ENCODE data around the gene CRIP1.

CRIP1 gene

DNA sequence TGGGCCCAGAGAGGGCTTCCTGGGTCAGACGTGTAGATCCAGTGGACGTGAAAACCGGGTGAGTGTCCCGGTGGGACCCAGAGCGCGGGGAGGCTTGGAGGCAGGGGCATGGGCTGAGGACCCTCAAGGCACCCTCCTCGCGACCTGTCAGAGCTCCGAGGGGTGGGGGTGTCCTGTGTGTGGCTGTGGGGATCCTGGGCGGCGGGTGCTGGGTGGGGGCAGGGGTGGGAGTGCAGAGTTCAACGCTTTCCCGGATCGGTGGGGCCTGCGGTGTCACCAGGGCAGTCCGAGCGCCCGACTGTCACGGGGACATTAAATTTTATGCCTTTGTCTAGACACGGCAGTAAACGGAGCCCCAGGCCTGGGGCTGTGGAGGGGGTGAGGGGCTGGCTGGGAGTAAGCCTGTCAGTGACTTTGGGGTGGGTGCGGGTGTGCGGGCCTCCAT is 40.7 kb downstream of the CRIP1 start:
- peak overlapping the region; percentile 90 for H2AFZ ChIP-seq (ENCODE audit: low read length)
- no peaks in the 10 kb centered on the region for H3K36me3 ChIP-seq (replicated peaks; ENCODE audit: insufficient read depth, low read length)
- H3K27me3 ChIP-seq (replicated peaks; ENCODE audit: insufficient read depth, low read length) = peaks cover 53% of the 10 kb centered on the region
- no peak for DNase-seq
- peak overlapping the region; percentile 67 for H3K4me3 ChIP-seq (ENCODE audit: low read length)
- no peaks in the 10 kb centered on the region for H3K79me2 ChIP-seq (ENCODE audit: low read length)
- H3K27ac ChIP-seq (ENCODE audit: low read length) = no peak overlapping the region
- H3K9ac ChIP-seq (ENCODE audit: low read length) = peak overlapping the region; percentile 62; the same call in 1 of the 2 replicates
- H3K9me3 ChIP-seq (replicated peaks; ENCODE audit: insufficient read depth, low read length) = no peaks in the 10 kb centered on the region
- peak overlapping the region; percentile 74 for H3K4me2 ChIP-seq (ENCODE audit: low read depth, low read length)
- peaks cover 4% of the 10 kb centered on the region; the same call in 1 of the 2 replicates for H3K4me1 ChIP-seq (ENCODE audit: low read length)
- no peaks in the 10 kb centered on the region for H3K9me2 ChIP-seq (replicated peaks; ENCODE audit: insufficient read depth, low read length)
- H3F3A ChIP-seq (ENCODE audit: insufficient read depth, low read length) = peaks cover 6% of the 10 kb centered on the region; the same call in 1 of the 2 replicates
- no peaks in the 10 kb centered on the region for H4K20me1 ChIP-seq (ENCODE audit: insufficient read depth, low read length)
- TF ChIP-seq EZH2 (optimal IDR thresholded peaks at IDR 0.05; ENCODE audit: low read depth, low read length) (no peak), EZH2phosphoT487 (IDR thresholded peaks at IDR 0.05; ENCODE audit: low read length) (no peak)
- TF ChIP-seq, protein P1, sequence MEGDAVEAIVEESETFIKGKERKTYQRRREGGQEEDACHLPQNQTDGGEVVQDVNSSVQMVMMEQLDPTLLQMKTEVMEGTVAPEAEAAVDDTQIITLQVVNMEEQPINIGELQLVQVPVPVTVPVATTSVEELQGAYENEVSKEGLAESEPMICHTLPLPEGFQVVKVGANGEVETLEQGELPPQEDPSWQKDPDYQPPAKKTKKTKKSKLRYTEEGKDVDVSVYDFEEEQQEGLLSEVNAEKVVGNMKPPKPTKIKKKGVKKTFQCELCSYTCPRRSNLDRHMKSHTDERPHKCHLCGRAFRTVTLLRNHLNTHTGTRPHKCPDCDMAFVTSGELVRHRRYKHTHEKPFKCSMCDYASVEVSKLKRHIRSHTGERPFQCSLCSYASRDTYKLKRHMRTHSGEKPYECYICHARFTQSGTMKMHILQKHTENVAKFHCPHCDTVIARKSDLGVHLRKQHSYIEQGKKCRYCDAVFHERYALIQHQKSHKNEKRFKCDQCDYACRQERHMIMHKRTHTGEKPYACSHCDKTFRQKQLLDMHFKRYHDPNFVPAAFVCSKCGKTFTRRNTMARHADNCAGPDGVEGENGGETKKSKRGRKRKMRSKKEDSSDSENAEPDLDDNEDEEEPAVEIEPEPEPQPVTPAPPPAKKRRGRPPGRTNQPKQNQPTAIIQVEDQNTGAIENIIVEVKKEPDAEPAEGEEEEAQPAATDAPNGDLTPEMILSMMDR (IDR thresholded peaks at IDR 0.05; ENCODE audit: low read length) = no peak

DNA sequence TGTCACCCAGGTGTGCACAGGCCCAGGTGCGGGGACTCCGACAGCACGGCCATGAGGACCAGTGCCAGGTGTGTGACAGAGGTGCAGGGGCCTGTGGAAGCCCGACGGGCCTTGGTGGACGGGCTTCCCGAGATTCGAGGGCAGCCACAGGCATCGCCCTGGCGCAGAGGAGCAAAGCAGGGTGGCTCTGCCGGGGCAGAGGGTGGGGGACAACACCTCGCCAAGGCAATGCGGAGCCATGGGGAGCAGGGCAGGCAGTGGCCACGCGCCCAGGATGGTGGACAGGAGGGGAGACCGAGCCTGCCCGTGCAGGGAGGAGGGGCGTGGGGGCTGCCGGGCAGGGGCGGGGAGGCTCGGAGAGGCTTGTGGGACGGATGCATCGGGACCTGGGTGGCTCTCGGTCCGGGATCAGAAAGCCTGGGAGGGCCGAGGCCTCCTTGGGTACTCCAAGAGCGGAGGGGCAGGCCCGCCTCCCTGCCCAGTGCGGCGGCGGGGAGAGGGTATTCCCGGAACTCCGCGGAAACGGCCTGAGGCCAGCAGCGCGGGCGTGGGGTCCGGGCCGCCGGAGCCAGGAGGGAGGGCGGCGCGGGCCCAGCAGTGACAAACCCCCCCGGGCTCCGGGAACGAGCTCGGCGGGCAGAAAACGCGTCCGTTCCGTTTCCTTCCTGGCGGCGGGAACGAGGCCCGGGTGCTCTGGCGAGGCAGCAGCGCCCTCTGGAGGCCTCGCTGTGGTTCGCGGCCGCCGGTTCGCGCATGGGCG is 41.3 kb downstream of the CRIP1 start:
- Histone ChIP-seq H3K4me1 (ENCODE audit: low read length) (peaks cover 4% of the 10 kb centered on the region; the same call in 1 of the 2 replicates), H3K9me2 (replicated peaks; ENCODE audit: insufficient read depth, low read length) (no peaks in the 10 kb centered on the region), H4K20me1 (ENCODE audit: insufficient read depth, low read length) (no peaks in the 10 kb centered on the region), H3K27me3 (replicated peaks; ENCODE audit: insufficient read depth, low read length) (peaks cover 52% of the 10 kb centered on the region), H2AFZ (ENCODE audit: low read length) (peak overlapping the region; percentile 90), H3K36me3 (replicated peaks; ENCODE audit: insufficient read depth, low read length) (no peaks in the 10 kb centered on the region), H3F3A (ENCODE audit: insufficient read depth, low read length) (peaks cover 6% of the 10 kb centered on the region; the same call in 1 of the 2 replicates), H3K27ac (ENCODE audit: low read length) (no peak overlapping the region), H3K4me3 (ENCODE audit: low read length) (peak overlapping the region; percentile 67), H3K4me2 (ENCODE audit: low read depth, low read length) (peak overlapping the region; percentile 74), H3K9me3 (replicated peaks; ENCODE audit: insufficient read depth, low read length) (no peaks in the 10 kb centered on the region), H3K79me2 (ENCODE audit: low read length) (no peaks in the 10 kb centered on the region), H3K9ac (ENCODE audit: low read length) (peak overlapping the region; percentile 62; the same call in 1 of the 2 replicates)
- peak; percentile 81 for DNase-seq
- TF ChIP-seq, protein P1 (IDR thresholded peaks at IDR 0.05; ENCODE audit: low read length) = peak; percentile 70
- TF ChIP-seq EZH2 (optimal IDR thresholded peaks at IDR 0.05; ENCODE audit: low read depth, low read length) (no peak), EZH2phosphoT487 (IDR thresholded peaks at IDR 0.05; ENCODE audit: low read length) (no peak)

DNA sequence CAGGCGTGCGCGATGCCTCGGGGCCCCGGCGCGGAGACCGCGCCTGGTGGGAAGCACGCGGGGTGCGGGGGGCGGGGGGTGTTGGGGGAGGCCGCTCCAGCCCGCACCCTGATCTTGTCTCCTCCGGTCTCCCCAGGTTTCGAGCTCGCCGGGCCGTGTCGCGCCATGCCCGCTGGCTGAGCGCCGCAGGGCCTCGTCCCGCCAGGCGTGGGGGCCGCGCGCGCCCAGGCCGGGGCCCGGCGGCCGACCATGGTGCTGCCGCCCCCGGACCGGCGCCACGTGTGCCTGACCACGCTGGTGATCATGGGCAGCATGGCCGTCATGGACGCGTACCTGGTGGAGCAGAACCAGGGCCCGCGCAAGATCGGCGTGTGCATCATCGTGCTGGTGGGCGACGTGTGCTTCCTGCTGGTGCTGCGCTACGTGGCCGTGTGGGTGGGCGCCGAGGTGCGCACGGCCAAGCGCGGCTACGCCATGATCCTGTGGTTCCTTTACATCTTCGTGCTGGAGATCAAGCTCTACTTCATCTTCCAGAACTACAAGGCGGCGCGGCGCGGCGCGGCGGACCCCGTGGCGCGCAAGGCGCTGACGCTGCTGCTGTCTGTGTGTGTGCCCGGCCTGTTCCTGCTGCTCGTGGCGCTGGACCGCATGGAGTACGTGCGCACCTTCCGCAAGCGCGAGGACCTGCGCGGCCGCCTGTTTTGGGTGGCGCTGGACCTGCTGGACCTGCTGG is 42.1 kb downstream of the CRIP1 start:
- H3K4me3 ChIP-seq (ENCODE audit: low read length) = peak overlapping the region; percentile 55
- H3K9ac ChIP-seq (ENCODE audit: low read length) = no peak overlapping the region
- peaks cover 51% of the 10 kb centered on the region for H3K27me3 ChIP-seq (replicated peaks; ENCODE audit: insufficient read depth, low read length)
- TF ChIP-seq, protein P1 (IDR thresholded peaks at IDR 0.05; ENCODE audit: low read length) = no peak
- TF ChIP-seq EZH2phosphoT487 (IDR thresholded peaks at IDR 0.05; ENCODE audit: low read length) (no peak), EZH2 (optimal IDR thresholded peaks at IDR 0.05; ENCODE audit: low read depth, low read length) (no peak)
- H3K27ac ChIP-seq (ENCODE audit: low read length) = no peak overlapping the region
- no peak for DNase-seq
- H3K4me1 ChIP-seq (ENCODE audit: low read length) = peaks cover 4% of the 10 kb centered on the region; the same call in 1 of the 2 replicates
- H3K9me3 ChIP-seq (replicated peaks; ENCODE audit: insufficient read depth, low read length) = no peaks in the 10 kb centered on the region
- H3K79me2 ChIP-seq (ENCODE audit: low read length) = no peaks in the 10 kb centered on the region
- peak overlapping the region; percentile 63; the same call in 1 of the 2 replicates for H2AFZ ChIP-seq (ENCODE audit: low read length)
- no peaks in the 10 kb centered on the region for H4K20me1 ChIP-seq (ENCODE audit: insufficient read depth, low read length)
- H3K4me2 ChIP-seq (ENCODE audit: low read depth, low read length) = peak overlapping the region; percentile 74
- peaks cover 6% of the 10 kb centered on the region; the same call in 1 of the 2 replicates for H3F3A ChIP-seq (ENCODE audit: insufficient read depth, low read length)
- no peaks in the 10 kb centered on the region for H3K9me2 ChIP-seq (replicated peaks; ENCODE audit: insufficient read depth, low read length)
- H3K36me3 ChIP-seq (replicated peaks; ENCODE audit: insufficient read depth, low read length) = no peaks in the 10 kb centered on the region

Data from MM.1S (cell line).